Endothelial cell of umbilical vein (primary cell): ENCODE data around the gene GRM7. TPM values are rescaled to one million over a fixed set of nuclear protein-coding genes. Genes with fewer than 3 reads are reported as not detected.

Experiments
- BruUV-seq: library from RNA; stranded (reverse); fragments of 400-500 nt; replicated peaks from 2 replicates; lab custom pipeline; 2021; lab: Mats Ljungman, UMichigan
- CTCF ChIA-PET: fragments of 300-600, 350-600 bp; sonication (Branson Sonifier 250); formaldehyde crosslinking; loops from one replicate; lab custom pipeline; 2021; ENCODE audit warnings: antibody characterized with exemption, inconsistent platforms; lab: Charles Lee
- POLR2A ChIA-PET: fragments of 300-600, 350-600 bp; sonication (Branson Sonifier 250); formaldehyde crosslinking; loops from one replicate; lab custom pipeline; 2021; ENCODE audit warnings: antibody characterized with exemption, inconsistent platforms; lab: Charles Lee
- DNase-seq: peaks from one replicate; pipeline ENCODE4 v3.0.0-alpha.2; 2011; ENCODE audit warnings: low read depth, low spot score
- FAIRE-seq: peaks from 2 replicates; lab custom pipeline; 2011; peaks lifted over from hg19 to GRCh38; lab: Jason Lieb, UNC
- H2AFZ ChIP-seq: 2 replicates; pipeline ENCODE4 v1.6.0; 2012; ENCODE audit warnings: low read depth, low read length, control low read depth, inconsistent platforms
- H3K27ac ChIP-seq: 2 replicates; pipeline ENCODE4 v1.5.1; 2011; ENCODE audit warnings: low read depth, mild to moderate bottlenecking, control low read depth, low read length, moderate library complexity; ENCODE audit not compliant: insufficient read depth
- H3K27me3 ChIP-seq, 2 experiments: 2 replicates each; pipeline versions ENCODE4 v1.6.0 to v1.6.1; 2011; ENCODE audit warnings: low read length in 2 of 2, mixed read lengths in 1 of 2; ENCODE audit not compliant: control insufficient read depth in 2 of 2, insufficient read depth in 2 of 2
- H3K36me3 ChIP-seq, 2 experiments: 2 replicates in 1 of 2; 3 replicates in 1 of 2; pipeline ENCODE4 v1.5.1; 2011; ENCODE audit warnings: low read length in 2 of 2, mild to moderate bottlenecking in 1 of 2, moderate library complexity in 1 of 2; ENCODE audit not compliant: control insufficient read depth in 2 of 2, insufficient read depth in 2 of 2; ENCODE audit errors: extremely low read depth in 1 of 2
- H3K4me1 ChIP-seq: 3 replicates; pipeline ENCODE4 v1.5.1; 2011; ENCODE audit warnings: mild to moderate bottlenecking, low read length; ENCODE audit not compliant: control insufficient read depth, insufficient read depth; ENCODE audit errors: extremely low read depth
- H3K4me2 ChIP-seq: 2 replicates; pipeline ENCODE4 v1.6.1; 2011; ENCODE audit warnings: low read length, control low read depth, mixed read lengths; ENCODE audit not compliant: insufficient read depth
- H3K4me3 ChIP-seq, 3 experiments: fragments of 200-600 bp in 1 of 3; sonication (generic), shearing (Covaris generic) in 1 of 3; replicated peaks in 1 of 3; 2 replicates each; pipeline ENCODE4 v1.5.1; 2011 to 2016; ENCODE audit warnings: control low read depth in 3 of 3, low read length in 3 of 3, mild to moderate bottlenecking in 2 of 3, inconsistent platforms in 1 of 3, low read depth in 1 of 3, moderate library complexity in 1 of 3; ENCODE audit not compliant: insufficient read depth in 1 of 3
- H3K79me2 ChIP-seq: 2 replicates; pipeline ENCODE4 v1.6.0; 2012; ENCODE audit warnings: low read length, inconsistent platforms; ENCODE audit not compliant: control insufficient read depth, insufficient read depth
- H3K9ac ChIP-seq: replicated peaks from 2 replicates; pipeline ENCODE3; 2011; ENCODE audit warnings: low read length, control low read depth; ENCODE audit not compliant: insufficient read depth; ENCODE audit errors: extremely low read depth
- H3K9me1 ChIP-seq: replicated peaks from 3 replicates; pipeline ENCODE4 v1.6.0; 2011; ENCODE audit warnings: mild to moderate bottlenecking, low read length; ENCODE audit not compliant: control insufficient read depth, insufficient read depth; ENCODE audit errors: extremely low read depth
- H3K9me3 ChIP-seq: replicated peaks from 2 replicates; pipeline ENCODE4 v1.5.1; 2012; ENCODE audit warnings: low read length, inconsistent platforms; ENCODE audit not compliant: control insufficient read depth, insufficient read depth
- H4K20me1 ChIP-seq: replicated peaks from 2 replicates; pipeline ENCODE3; 2011; ENCODE audit warnings: mild to moderate bottlenecking, low read length; ENCODE audit not compliant: control insufficient read depth, insufficient read depth; ENCODE audit errors: extremely low read depth
- EZH2 ChIP-seq: IDR thresholded peaks from 2 replicates; pipeline ENCODE4 v1.6.1; 2012; ENCODE audit warnings: borderline replicate concordance, low read depth, mild to moderate bottlenecking, moderate library complexity, low read length, inconsistent platforms; ENCODE audit not compliant: severe bottlenecking
- FOS ChIP-seq: IDR thresholded peaks from 2 replicates; pipeline ENCODE4 v1.6.1; 2011; ENCODE audit warnings: mild to moderate bottlenecking, low read length, moderate library complexity, borderline replicate concordance; ENCODE audit not compliant: insufficient read depth
- GATA2 ChIP-seq: IDR thresholded peaks from 2 replicates; pipeline ENCODE4 v1.7.0; 2011; ENCODE audit warnings: low read depth, mild to moderate bottlenecking, moderate library complexity, mixed read lengths, low read length; ENCODE audit not compliant: insufficient read length, insufficient read depth
- JUN ChIP-seq: IDR thresholded peaks from 2 replicates; pipeline ENCODE4 v1.6.1; 2011; ENCODE audit warnings: borderline replicate concordance, low read depth; ENCODE audit not compliant: insufficient read length, insufficient read depth
- MYC ChIP-seq: IDR thresholded peaks from one replicate; pipeline ENCODE4 v1.6.1; 2011; ENCODE audit warnings: mild to moderate bottlenecking, low read depth, low read length
- POLR2A ChIP-seq: IDR thresholded peaks from 2 replicates; pipeline ENCODE4 v1.6.1; 2012; ENCODE audit warnings: low read depth, mild to moderate bottlenecking, control low read depth, low read length
- POLR2AphosphoS5 ChIP-seq: IDR thresholded peaks from 2 replicates; pipeline ENCODE4 v1.6.1; 2012; ENCODE audit warnings: low read depth, mild to moderate bottlenecking, control low read depth, low read length, moderate library complexity; ENCODE audit not compliant: insufficient read depth
- dilution Hi-C: fragments of 300-500 bp; cut with MboI; formaldehyde crosslinking; loops from one replicate; pipeline ENCODE4 v1.15.0; 2019; ENCODE audit warnings: low sequenced_read_pairs; ENCODE audit not compliant: extremely low pct_ligation_motif_present
- intact Hi-C: fragments of 100-400 bp; cut with micrococcal nuclease; formaldehyde crosslinking; loops from one replicate; pipeline ENCODE4 v1.10.0; 2022
- polyA plus RNA-seq, 4 experiments: library from polyadenylated mRNA; depleted of rRNA in 3 of 4; stranded (reverse) in 3 of 4; unstranded in 1 of 4; fragments of >200 nt; gene quantifications; 2 replicates each; pipeline versions ENCODE4 v1.2.1 to v1.2.3, GENCODE V29; 2011 to 2012; ENCODE audit warnings: missing spikeins in 1 of 4
- total RNA-seq: library from RNA; stranded (reverse); gene quantifications from 2 replicates; pipeline ENCODE4 v1.2.3, GENCODE V29; 2021
- TF ChIP-seq, protein P1 (sequence below): IDR thresholded peaks from 2 replicates; pipeline ENCODE4 v1.6.1; 2011; ENCODE audit not compliant: insufficient read depth, insufficient read length
- TF ChIP-seq, protein P2 (sequence below), 2 donors: IDR thresholded peaks; 1 replicate in 1 of 2; 2 replicates in 1 of 2; pipeline ENCODE4 v1.5.1; 2011; ENCODE audit warnings: low read length in 2 of 2, mild to moderate bottlenecking in 2 of 2, moderate library complexity in 2 of 2, control low read depth in 1 of 2, inconsistent platforms in 1 of 2, low read depth in 1 of 2; ENCODE audit not compliant: insufficient read depth in 1 of 2; ENCODE audit errors: extremely low read depth in 1 of 2

Gene GRM7
- total and polyA plus RNA-seq, 2 donors (not counting 3 experiments of a cell fraction or from before 2014, with no cell fraction given): 0.12 TPM; not detected in 1

DNA sequence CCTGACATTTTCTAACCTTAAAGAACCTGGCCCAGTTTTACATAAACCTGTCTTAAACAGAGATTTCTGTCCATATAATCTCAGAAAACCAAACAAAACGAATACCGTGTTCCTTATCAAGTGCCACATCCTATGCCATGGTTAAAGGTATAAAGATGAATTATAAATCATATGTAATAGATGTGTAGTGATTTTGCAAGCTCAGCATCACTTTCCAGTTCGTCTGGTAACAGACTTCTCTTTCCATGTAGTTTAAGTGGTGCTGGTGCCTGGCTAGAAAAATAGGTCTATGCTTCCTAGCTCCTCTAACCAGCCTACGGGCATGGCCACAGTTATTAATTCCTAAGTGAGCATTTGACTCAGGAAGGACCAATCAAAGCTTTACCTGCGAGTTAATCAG is 3.4 kb upstream of the GRM7 start:
- H4K20me1 ChIP-seq: no peaks in the 10 kb centered on the region
- intact Hi-C loops (no loop called here), dilution Hi-C loops (no loop called here)
- BruUV-seq: no TSS peak
- DNase-seq (no peak), FAIRE-seq (no peak)
- no peak overlapping the region for H3K4me2 ChIP-seq
- no peak overlapping the region for H3K9ac ChIP-seq
- H3K4me3 ChIP-seq: no peak overlapping the region
- no peak for TF ChIP-seq POLR2A
- TF ChIP-seq, protein P1, sequence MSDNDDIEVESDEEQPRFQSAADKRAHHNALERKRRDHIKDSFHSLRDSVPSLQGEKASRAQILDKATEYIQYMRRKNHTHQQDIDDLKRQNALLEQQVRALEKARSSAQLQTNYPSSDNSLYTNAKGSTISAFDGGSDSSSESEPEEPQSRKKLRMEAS: no peak
- TF ChIP-seq FOS: no peak
- TF ChIP-seq EZH2: no peak
- no peak for TF ChIP-seq JUN
- TF ChIP-seq, protein P2, sequence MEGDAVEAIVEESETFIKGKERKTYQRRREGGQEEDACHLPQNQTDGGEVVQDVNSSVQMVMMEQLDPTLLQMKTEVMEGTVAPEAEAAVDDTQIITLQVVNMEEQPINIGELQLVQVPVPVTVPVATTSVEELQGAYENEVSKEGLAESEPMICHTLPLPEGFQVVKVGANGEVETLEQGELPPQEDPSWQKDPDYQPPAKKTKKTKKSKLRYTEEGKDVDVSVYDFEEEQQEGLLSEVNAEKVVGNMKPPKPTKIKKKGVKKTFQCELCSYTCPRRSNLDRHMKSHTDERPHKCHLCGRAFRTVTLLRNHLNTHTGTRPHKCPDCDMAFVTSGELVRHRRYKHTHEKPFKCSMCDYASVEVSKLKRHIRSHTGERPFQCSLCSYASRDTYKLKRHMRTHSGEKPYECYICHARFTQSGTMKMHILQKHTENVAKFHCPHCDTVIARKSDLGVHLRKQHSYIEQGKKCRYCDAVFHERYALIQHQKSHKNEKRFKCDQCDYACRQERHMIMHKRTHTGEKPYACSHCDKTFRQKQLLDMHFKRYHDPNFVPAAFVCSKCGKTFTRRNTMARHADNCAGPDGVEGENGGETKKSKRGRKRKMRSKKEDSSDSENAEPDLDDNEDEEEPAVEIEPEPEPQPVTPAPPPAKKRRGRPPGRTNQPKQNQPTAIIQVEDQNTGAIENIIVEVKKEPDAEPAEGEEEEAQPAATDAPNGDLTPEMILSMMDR (IDR thresholded peaks at IDR 0.05; ENCODE audit: extremely low read depth in 1 of 2, insufficient read depth in 1 of 2, low read depth in 1 of 2, low read length in 2 of 2): no peak
- TF ChIP-seq MYC: no peak
- no peak for TF ChIP-seq POLR2AphosphoS5
- TF ChIP-seq GATA2: no peak
- peaks cover 4 to 9% of the 10 kb centered on the region in 2 experiments for H3K27me3 ChIP-seq
- no peak overlapping the region for H2AFZ ChIP-seq
- H3K9me1 ChIP-seq: no peaks in the 10 kb centered on the region
- ChIA-PET CTCF (no interaction called here), POLR2A (no interaction called here)
- no peaks in the 10 kb centered on the region for H3K4me1 ChIP-seq
- no peaks in the 10 kb centered on the region for H3K79me2 ChIP-seq
- H3K36me3 ChIP-seq: no peaks in the 10 kb centered on the region
- H3K27ac ChIP-seq: no peak overlapping the region
- no peaks in the 10 kb centered on the region for H3K9me3 ChIP-seq
